ENCODE measurements around the gene MED13.

GRCh38 chr17:61897548-61898180, 167.4 kb downstream of the MED13 start:
- no peak for TF ChIP-seq CTCF (IDR thresholded peaks at IDR 0.05)
- no peak for TF ChIP-seq POLR2A (IDR thresholded peaks at IDR 0.05)
